ENCODE data around the gene SLC6A3. TPM values are rescaled to one million over a fixed set of nuclear protein-coding genes. Genes with fewer than 3 reads are reported as not detected.

SLC6A3 gene
- total and polyA plus RNA-seq, 9 donors, result 0.11 to 0.23 (median 0.12) TPM; not detected in 6

DNA sequence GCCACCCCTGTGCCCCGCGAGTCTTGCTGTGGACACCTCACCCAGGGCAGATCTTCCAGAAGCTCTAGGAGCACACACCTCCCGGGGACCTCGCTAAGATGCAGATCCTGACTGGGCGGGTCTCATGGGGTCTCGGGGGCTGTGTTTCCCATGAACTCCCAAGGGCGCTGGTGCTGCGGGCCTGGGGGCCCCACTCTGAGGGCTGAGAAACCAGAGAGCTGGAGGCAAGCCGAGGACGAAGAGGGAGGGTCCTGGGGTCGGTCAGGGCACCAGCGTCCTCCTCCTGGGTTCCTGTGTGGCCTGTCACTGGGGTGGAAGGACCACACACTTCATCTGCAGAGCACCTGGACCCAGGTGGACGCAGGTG is 30.2 kb downstream of the SLC6A3 start:
- Histone ChIP-seq H3K27ac (ENCODE audit: low read length) (no peak overlapping the region), H3K9me3 (replicated peaks; ENCODE audit: control insufficient read depth, low read depth, low read length) (no peaks in the 10 kb centered on the region), H3K4me1 (ENCODE audit: control insufficient read depth, insufficient read depth, low read length) (peaks cover 4% of the 10 kb centered on the region), H3K36me3 (ENCODE audit: control insufficient read depth, insufficient read depth, low read length) (no peaks in the 10 kb centered on the region), H3K27me3 (ENCODE audit: control insufficient read depth, insufficient read depth, low read length) (peaks cover 12% of the 10 kb centered on the region), H3K4me3 (ENCODE audit: low read length) (no peak overlapping the region)
- DNase-seq, result no peak
- WGBS (ENCODE audit: insufficient coverage), result 66% methylated on average over 13 of the region's 13 CpGs

DNA sequence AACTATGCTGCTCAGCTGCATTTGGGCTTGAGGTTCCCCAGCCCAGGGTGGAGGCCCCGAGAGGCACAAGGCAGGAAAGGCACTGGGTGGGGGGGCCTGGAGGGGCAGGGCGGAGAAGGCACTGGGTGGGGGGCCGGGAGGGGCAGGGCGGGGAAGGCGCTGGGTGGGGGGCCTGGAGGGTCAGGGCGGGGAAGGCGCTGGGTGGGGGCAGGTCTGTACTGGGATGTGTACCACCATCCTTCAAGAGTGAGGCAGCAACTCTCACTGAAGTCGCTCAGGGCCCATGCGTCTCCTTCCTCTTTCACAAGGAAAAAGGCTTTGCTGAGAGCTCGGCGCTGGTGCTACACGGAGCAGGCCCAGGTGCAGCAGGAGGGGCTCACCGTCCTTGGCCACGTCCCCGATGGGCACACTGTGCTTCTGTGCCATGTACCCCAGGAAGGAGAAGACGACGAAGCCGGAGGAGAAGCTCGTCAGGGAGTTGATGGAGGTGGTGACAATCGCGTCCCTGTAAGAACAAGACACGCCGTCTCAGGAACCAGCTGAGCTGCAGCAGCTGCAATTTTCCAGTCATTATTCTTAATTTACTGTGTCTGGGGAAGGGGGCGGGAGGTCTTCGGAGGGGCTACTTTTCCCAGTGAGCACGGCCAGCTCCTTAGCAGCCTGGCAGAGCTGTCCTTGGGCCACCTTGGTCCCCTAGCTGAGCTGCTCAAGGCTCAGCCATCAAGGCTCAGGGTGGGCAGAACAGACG is 30.8 kb downstream of the SLC6A3 start:
- no peak for DNase-seq
- WGBS (ENCODE audit: insufficient coverage), result 34% methylated on average over 10 of the region's 27 CpGs
- H3K4me3 ChIP-seq (ENCODE audit: low read length), result no peak overlapping the region
- peaks cover 4% of the 10 kb centered on the region for H3K4me1 ChIP-seq (ENCODE audit: control insufficient read depth, insufficient read depth, low read length)
- H3K27me3 ChIP-seq (ENCODE audit: control insufficient read depth, insufficient read depth, low read length), result peaks cover 12% of the 10 kb centered on the region
- H3K36me3 ChIP-seq (ENCODE audit: control insufficient read depth, insufficient read depth, low read length), result no peaks in the 10 kb centered on the region
- H3K27ac ChIP-seq (ENCODE audit: low read length), result no peak overlapping the region
- no peaks in the 10 kb centered on the region for H3K9me3 ChIP-seq (replicated peaks; ENCODE audit: control insufficient read depth, low read depth, low read length)

DNA sequence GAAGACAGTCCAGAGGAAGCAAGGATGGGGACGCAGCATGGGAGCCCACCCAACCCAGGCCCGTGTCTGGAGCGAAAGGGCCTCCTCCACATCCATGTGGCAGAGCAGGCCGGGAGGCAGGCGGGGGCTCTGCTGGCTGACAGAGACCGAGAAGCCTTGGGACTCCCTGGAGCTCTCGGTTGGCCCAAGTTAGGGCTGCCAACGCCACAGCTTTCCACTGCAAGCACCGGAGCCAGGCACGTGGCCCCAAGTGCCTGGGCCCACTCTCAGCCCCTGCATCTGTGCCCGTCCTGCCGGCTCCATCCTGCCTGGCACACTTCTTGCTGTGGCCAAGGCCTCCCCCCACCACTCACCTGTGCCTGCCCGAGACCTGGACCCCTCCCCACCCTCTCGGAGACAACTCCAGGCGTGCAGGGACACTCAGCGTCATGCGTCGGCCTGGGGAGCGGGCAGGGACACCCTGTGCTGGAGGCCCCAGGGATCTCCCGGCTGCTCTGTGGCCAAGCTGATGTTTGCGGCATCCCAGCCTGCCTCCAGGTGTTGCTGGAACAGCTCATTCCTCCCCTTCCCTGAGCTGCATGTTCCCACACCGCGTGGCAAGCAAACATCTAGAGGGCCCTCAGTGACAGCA is 31.5 kb downstream of the SLC6A3 start:
- Histone ChIP-seq H3K27ac (ENCODE audit: low read length) (no peak overlapping the region), H3K4me1 (ENCODE audit: control insufficient read depth, insufficient read depth, low read length) (peaks cover 4% of the 10 kb centered on the region), H3K27me3 (ENCODE audit: control insufficient read depth, insufficient read depth, low read length) (peaks cover 13% of the 10 kb centered on the region), H3K36me3 (ENCODE audit: control insufficient read depth, insufficient read depth, low read length) (no peaks in the 10 kb centered on the region), H3K4me3 (ENCODE audit: low read length) (no peak overlapping the region), H3K9me3 (replicated peaks; ENCODE audit: control insufficient read depth, low read depth, low read length) (no peaks in the 10 kb centered on the region)
- DNase-seq, result no peak
- WGBS (ENCODE audit: insufficient coverage), result 49% methylated on average over 23 of the region's 23 CpGs

DNA sequence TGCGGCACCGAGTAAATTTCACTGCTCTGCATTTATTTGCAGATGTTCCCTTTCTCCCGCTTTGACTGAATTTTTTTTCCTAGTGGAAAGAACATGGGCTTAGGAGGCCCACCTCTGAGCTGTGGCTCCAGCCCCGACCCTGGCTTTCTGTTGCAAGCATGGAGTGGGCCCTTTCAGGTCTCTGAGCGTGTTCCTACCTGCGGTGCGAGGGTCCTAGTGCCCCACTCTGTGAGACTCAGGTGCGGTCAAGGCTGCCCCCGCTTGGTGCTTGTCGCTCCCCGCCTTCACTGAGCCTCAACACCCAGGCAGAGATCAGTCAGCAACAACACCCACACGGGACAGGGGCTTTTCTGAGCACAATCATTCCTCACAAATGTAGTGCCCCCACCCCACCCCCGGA is 32.0 kb downstream of the SLC6A3 start:
- H3K27ac ChIP-seq (ENCODE audit: low read length), result no peak overlapping the region
- WGBS (ENCODE audit: insufficient coverage), result 32% methylated on average over 11 of the region's 13 CpGs
- H3K4me1 ChIP-seq (ENCODE audit: control insufficient read depth, insufficient read depth, low read length), result peaks cover 4% of the 10 kb centered on the region
- H3K36me3 ChIP-seq (ENCODE audit: control insufficient read depth, insufficient read depth, low read length), result no peaks in the 10 kb centered on the region
- H3K4me3 ChIP-seq (ENCODE audit: low read length), result no peak overlapping the region
- H3K9me3 ChIP-seq (replicated peaks; ENCODE audit: control insufficient read depth, low read depth, low read length), result no peaks in the 10 kb centered on the region
- peaks cover 13% of the 10 kb centered on the region for H3K27me3 ChIP-seq (ENCODE audit: control insufficient read depth, insufficient read depth, low read length)
- DNase-seq, result no peak

DNA sequence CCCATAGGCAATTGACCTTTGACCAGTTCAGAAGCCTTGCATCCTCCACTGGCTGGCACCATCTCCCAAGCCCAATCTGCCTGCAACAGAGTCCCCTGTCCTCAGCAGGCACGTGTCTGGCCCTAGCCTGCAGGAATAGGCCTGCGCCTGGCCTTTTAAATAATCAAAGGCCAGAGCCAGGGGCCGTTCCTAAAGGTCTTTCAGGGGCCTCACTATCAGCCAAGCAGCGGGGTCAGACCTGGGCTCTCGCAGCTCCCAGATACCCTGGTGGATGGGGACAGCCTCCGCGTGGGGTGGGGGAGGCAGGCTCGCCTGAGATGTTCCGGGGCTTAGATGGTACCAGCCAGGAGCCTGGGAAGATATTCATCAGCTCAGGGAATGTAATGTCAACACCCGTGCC is 32.6 kb downstream of the SLC6A3 start:
- no peaks in the 10 kb centered on the region for H3K9me3 ChIP-seq (replicated peaks; ENCODE audit: control insufficient read depth, low read depth, low read length)
- peaks cover 4% of the 10 kb centered on the region for H3K4me1 ChIP-seq (ENCODE audit: control insufficient read depth, insufficient read depth, low read length)
- peaks cover 13% of the 10 kb centered on the region for H3K27me3 ChIP-seq (ENCODE audit: control insufficient read depth, insufficient read depth, low read length)
- no peak overlapping the region for H3K27ac ChIP-seq (ENCODE audit: low read length)
- DNase-seq, result no peak
- H3K4me3 ChIP-seq (ENCODE audit: low read length), result no peak overlapping the region
- 44% methylated on average over 6 of the region's 10 CpGs for WGBS (ENCODE audit: insufficient coverage)
- no peaks in the 10 kb centered on the region for H3K36me3 ChIP-seq (ENCODE audit: control insufficient read depth, insufficient read depth, low read length)

DNA sequence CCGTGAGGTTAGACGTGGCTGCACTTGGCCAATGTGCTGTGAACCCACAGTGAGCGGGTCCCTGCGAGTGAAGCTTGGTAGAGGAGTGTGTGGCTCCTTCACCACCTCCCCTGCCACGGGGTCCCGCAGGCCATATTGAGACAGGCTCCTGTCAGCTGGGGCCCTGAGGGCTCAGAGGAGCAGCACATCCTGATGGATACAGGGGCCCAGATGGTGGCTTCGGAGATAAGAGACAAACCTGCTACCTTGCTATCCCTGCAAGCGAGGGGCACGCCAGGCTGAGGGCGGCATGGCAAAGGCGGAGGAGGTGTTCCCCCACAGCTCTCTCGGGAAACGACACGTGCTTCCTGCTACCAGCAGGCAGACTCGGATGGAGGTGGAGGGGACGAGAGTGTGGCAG is 33.1 kb downstream of the SLC6A3 start:
- H3K4me3 ChIP-seq (ENCODE audit: low read length), result no peak overlapping the region
- no peak for DNase-seq
- H3K27me3 ChIP-seq (ENCODE audit: control insufficient read depth, insufficient read depth, low read length), result peaks cover 13% of the 10 kb centered on the region
- peaks cover 4% of the 10 kb centered on the region for H3K4me1 ChIP-seq (ENCODE audit: control insufficient read depth, insufficient read depth, low read length)
- H3K36me3 ChIP-seq (ENCODE audit: control insufficient read depth, insufficient read depth, low read length), result no peaks in the 10 kb centered on the region
- no peak overlapping the region for H3K27ac ChIP-seq (ENCODE audit: low read length)
- H3K9me3 ChIP-seq (replicated peaks; ENCODE audit: control insufficient read depth, low read depth, low read length), result no peaks in the 10 kb centered on the region
- WGBS (ENCODE audit: insufficient coverage), result 37% methylated on average over 12 of the region's 16 CpGs

DNA sequence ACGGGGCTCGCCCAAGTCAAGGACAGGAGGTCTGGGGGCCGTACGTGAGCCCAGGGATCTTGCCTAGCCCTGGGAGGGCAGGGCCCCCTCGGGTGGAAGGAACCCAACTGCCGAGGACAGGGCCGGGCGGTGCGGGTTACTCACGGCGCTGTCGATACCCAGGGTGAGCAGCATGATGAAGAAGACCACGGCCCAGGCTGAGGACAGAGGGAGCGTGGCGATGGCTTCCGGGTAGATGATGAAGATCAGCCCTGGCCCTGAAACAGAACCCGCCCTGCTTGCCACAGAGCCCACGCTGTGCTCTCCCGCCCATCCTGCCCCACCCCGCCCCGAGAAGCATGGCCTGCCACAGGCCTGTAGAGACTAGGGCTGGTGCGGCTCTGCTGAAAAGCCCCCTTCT is 34.1 kb downstream of the SLC6A3 start:
- H3K27me3 ChIP-seq (ENCODE audit: control insufficient read depth, insufficient read depth, low read length), result peaks cover 13% of the 10 kb centered on the region
- no peak for DNase-seq
- H3K4me3 ChIP-seq (ENCODE audit: low read length), result no peak overlapping the region
- H3K4me1 ChIP-seq (ENCODE audit: control insufficient read depth, insufficient read depth, low read length), result peaks cover 4% of the 10 kb centered on the region
- 81% methylated on average over 20 of the region's 22 CpGs for WGBS (ENCODE audit: insufficient coverage)
- no peaks in the 10 kb centered on the region for H3K36me3 ChIP-seq (ENCODE audit: control insufficient read depth, insufficient read depth, low read length)
- no peaks in the 10 kb centered on the region for H3K9me3 ChIP-seq (replicated peaks; ENCODE audit: control insufficient read depth, low read depth, low read length)
- no peak overlapping the region for H3K27ac ChIP-seq (ENCODE audit: low read length)

DNA sequence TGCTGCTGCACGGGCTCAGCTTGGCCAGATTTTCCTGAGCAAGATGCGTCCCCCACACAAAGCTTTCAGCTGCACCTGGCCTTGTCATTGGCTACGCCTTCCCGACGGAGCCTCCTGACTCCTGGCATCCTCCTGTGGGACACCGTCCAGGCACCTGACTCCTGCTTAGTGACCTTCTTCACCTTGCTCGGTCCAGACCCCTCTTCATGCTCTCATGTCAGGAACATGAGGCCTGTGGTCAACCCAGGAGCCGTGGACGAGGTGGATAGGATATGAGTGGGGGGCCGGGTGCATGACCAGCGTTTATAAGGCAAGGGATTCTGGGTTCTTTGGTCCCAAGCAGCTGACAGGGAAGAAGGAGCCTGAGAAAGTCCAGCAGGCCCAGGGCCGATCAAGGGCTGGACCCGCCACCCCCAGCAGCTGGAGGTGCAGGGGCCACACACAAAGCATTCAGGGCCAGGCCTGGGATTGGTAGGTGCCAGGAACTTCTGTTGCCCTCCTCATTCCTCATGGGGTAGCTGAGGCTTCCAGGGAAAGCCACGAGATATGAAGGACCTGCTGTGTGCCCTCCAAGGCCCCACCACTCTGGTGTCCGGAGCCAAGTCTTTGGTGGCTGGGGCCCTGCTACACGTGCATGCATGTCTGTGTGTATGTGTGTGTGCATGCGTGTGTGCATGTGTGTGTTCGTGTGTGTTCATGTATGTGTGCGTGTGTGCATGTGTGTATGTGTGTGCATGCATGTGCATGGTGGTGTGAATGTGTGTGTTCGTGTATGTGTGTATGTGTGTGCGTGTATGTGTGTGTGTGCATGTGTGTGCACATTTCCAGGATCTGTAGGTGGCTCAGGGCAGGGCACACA is 34.9 kb downstream of the SLC6A3 start:
- 76% methylated on average over 19 of the region's 21 CpGs for WGBS (ENCODE audit: insufficient coverage)
- Histone ChIP-seq H3K27ac (ENCODE audit: low read length) (no peak overlapping the region), H3K4me3 (ENCODE audit: low read length) (no peak overlapping the region), H3K36me3 (ENCODE audit: control insufficient read depth, insufficient read depth, low read length) (no peaks in the 10 kb centered on the region), H3K27me3 (ENCODE audit: control insufficient read depth, insufficient read depth, low read length) (peaks cover 13% of the 10 kb centered on the region), H3K9me3 (replicated peaks; ENCODE audit: control insufficient read depth, low read depth, low read length) (no peaks in the 10 kb centered on the region), H3K4me1 (ENCODE audit: control insufficient read depth, insufficient read depth, low read length) (peaks cover 4% of the 10 kb centered on the region)
- no peak for DNase-seq

DNA sequence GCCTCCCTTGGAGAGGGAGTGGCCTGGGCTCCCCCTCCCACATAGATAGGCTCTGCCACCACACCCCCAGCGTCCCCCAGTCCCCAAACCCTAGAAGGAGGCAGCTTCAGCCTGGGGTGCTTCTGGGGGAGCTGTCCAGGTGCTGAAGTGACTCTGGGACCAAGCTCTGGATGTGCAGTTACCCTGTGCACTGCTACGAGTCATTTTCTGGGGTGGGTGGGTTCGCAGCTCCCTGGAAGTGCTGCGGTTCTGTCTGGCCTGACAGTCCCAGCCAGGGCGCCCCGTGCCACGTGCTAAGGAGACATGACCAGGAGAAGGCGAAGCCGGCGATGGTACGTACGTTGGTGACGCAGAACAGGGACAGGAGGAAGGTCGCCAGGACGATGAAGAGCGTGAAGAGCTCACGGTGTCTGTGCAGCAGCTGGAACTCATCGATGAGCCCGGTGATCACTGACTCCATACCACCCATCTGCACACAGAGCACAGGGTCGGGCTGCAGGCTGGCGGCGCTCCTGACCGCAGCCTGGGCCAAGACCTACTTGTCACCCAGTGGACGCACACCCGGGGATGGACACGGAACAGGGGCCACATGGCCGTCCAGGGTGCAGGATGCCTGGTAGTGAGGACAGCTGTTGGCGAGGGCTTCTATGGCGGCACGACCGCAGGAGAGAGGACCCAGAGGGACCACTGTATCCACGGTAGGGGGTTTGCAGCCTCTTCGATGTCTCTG is 35.7 kb downstream of the SLC6A3 start:
- 71% methylated on average over 32 of the region's 33 CpGs for WGBS (ENCODE audit: insufficient coverage)
- peak; percentile 29 for DNase-seq
- H3K9me3 ChIP-seq (replicated peaks; ENCODE audit: control insufficient read depth, low read depth, low read length), result no peaks in the 10 kb centered on the region
- peaks cover 7% of the 10 kb centered on the region for H3K27me3 ChIP-seq (ENCODE audit: control insufficient read depth, insufficient read depth, low read length)
- H3K4me3 ChIP-seq (ENCODE audit: low read length), result no peak overlapping the region
- no peak overlapping the region for H3K27ac ChIP-seq (ENCODE audit: low read length)
- H3K36me3 ChIP-seq (ENCODE audit: control insufficient read depth, insufficient read depth, low read length), result no peaks in the 10 kb centered on the region
- peaks cover 1% of the 10 kb centered on the region for H3K4me1 ChIP-seq (ENCODE audit: control insufficient read depth, insufficient read depth, low read length)
